ENCODE measurements around the gene ARHGAP15.
A peak's percentile ranks its signal among the peaks of the same experiment; 100 is the strongest.

Gene ARHGAP15

DNA sequence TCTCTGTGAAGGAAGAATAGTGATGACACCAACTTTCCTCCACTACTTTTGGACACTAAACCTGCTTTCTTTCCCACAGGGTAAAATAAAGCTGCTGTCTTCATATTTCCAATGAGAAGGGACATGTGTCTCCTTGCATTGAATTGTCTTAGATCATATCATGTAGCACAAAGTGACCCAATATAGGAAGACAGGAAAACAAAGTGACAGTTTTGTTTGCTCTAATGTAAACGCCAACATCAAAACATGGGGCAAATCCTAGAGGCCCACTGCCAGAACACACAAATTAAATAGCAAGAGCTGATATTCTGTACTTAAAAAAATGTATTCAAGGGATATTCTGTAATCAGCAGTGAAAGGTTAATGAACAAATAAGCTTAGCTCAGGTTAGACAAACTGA lies 36.1 kb downstream of the ARHGAP15 start:
- TF ChIP-seq, protein P1, sequence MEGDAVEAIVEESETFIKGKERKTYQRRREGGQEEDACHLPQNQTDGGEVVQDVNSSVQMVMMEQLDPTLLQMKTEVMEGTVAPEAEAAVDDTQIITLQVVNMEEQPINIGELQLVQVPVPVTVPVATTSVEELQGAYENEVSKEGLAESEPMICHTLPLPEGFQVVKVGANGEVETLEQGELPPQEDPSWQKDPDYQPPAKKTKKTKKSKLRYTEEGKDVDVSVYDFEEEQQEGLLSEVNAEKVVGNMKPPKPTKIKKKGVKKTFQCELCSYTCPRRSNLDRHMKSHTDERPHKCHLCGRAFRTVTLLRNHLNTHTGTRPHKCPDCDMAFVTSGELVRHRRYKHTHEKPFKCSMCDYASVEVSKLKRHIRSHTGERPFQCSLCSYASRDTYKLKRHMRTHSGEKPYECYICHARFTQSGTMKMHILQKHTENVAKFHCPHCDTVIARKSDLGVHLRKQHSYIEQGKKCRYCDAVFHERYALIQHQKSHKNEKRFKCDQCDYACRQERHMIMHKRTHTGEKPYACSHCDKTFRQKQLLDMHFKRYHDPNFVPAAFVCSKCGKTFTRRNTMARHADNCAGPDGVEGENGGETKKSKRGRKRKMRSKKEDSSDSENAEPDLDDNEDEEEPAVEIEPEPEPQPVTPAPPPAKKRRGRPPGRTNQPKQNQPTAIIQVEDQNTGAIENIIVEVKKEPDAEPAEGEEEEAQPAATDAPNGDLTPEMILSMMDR (IDR thresholded peaks at IDR 0.05; ENCODE audit: insufficient read depth, missing control alignments): no peak
- FAIRE-seq (peak; percentile 16), DNase-seq (ENCODE audit: insufficient read length, low spot score) (no peak)

DNA sequence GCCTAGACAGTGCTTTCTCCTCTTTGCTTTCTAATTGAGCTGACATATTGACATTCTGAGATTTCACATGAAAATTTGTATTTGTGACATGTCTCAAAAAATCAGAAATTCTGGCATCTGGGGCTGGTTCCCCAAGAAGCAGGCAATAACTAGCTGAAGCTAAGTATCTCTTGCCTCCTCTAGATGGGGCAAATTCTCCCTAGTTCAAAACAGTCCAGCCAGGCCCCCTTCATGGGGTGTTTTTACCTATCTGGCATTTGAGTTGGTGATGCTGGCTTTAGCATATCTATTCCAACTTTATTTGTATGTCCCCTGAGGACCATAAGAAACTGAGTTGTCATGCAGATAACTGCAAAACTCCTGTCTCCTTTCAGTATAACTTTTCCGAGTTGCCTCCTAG lies 39.9 kb downstream of the ARHGAP15 start:
- TF ChIP-seq, protein P1 (IDR thresholded peaks at IDR 0.05; ENCODE audit: insufficient read depth, missing control alignments): no peak
- FAIRE-seq (no peak), DNase-seq (ENCODE audit: insufficient read length, low spot score) (no peak)

DNA sequence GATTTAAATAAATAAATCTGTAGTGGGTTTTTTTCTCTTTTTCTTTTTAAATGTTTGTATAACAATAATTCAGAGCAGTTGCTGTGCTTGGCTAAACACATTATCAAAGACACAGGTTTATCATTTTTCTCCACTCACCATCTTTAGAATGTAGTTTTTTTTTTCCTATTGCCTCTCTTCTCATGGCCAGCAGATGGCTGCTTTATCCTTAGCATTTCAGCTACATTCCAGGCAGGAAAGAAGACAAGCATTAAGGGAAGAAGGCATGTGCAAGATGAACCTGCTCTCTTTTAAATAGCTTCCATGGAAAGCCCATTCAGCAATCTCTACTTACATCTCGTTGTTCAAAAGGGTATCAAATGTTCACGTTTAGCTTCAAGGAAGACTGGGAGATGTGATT lies 42.6 kb downstream of the ARHGAP15 start:
- DNase-seq (ENCODE audit: insufficient read length, low spot score) (no peak), FAIRE-seq (peak; percentile 66)
- TF ChIP-seq, protein P1 (IDR thresholded peaks at IDR 0.05; ENCODE audit: insufficient read depth, missing control alignments): peak; percentile 76

DNA sequence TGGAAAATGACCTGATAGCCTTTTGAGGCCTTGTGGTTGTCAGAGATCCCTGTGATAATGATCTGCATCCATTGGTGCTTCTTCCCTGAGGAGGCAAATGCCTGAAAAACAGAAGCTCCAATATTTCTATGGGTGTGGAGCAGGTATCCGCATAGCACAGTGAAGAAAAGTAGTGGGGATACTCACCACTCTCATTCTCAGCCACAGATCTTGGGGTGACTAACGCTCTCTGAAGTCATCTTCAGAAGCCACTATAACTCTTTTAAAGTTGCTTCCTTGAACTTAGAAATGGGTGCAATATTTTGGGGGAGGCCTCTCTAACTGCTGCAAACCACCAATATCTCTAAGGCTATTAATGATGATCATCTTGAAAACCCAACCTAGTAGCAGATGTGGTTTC lies 46.2 kb downstream of the ARHGAP15 start:
- TF ChIP-seq, protein P1 (IDR thresholded peaks at IDR 0.05; ENCODE audit: insufficient read depth, missing control alignments): no peak
- no peak for FAIRE-seq

DNA sequence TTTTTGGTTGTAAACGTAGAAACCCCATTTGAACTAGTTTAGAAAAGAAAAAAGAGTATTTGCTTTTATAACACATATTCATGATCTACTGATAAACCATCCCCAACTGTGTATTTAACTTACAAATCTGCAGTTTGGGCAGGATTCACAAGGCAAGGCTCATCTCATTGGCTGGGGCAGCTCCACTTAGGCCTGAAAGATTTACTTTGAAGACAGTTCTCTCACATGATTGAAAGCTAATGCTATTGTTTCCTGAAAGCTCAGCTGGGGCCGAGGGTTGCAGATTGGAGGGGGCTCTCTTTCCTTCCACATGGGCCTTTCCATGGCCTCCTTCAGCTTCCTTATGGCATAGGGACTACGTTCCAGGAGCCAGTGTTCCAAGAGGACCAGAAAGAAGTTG lies 47.4 kb downstream of the ARHGAP15 start:
- FAIRE-seq (no peak), DNase-seq (ENCODE audit: insufficient read length, low spot score) (no peak)
- TF ChIP-seq, protein P1 (IDR thresholded peaks at IDR 0.05; ENCODE audit: insufficient read depth, missing control alignments): no peak

More for the DNA sequence above, 46.2 kb downstream of the ARHGAP15 start:
- DNase-seq (ENCODE audit: insufficient read length, low spot score): no peak

DNA sequence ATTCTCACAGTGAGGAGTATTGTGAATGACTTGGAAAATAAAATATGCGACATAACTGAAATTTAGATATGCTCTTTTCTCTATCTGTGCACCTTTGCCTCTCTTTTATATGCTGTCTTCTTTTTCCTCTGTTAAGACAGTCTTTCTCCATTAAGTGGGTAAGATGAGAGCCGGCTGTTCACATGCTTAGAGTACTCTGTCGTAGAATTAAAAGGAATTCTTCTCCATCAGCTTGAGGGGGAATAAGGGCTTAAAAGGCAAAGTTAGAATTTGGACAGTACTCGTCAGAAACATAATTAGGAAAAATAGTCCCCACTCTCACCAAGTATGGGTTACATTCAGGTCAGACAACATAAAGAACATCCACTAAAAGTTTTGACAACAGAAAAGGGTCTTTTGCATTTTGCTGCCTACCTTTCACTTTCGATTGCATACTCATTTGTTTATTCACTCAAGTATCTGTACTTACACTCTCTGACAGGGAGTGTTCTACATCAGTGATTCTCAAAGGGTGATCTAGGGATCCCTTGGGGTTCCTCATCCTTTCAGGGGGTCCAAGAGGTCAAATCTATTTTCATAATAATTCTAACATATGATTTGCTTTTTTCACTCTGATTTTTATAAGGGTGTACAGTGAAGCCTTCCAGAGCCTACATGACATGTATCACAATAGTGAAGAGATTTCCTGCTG lies 48.0 kb downstream of the ARHGAP15 start:
- DNase-seq (ENCODE audit: insufficient read length, low spot score): no peak
- FAIRE-seq: no peak

DNA sequence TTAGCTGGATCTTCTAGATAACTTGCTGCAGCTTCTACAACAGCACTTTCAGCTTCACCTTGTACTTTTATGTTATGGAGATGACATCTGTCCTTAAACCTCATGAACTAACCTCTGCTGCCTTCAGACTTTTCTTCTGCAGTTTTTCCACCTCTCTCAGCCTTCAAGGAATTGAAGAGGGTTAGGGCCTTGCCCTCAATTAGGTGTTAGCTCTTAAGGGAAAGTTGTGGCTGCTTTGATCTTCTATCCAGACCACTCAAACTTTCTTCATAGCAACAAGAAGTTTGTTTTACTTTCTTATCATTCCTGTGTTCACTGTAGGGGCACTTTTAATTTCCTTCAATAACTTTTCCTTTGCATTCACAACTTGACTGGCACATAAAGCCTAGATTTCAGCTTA lies 52.3 kb downstream of the ARHGAP15 start:
- no peak for DNase-seq (ENCODE audit: insufficient read length, low spot score)
- TF ChIP-seq, protein P1 (IDR thresholded peaks at IDR 0.05; ENCODE audit: insufficient read depth, missing control alignments): no peak
- no peak for FAIRE-seq

More for the DNA sequence above, 48.0 kb downstream of the ARHGAP15 start:
- TF ChIP-seq, protein P1 (IDR thresholded peaks at IDR 0.05; ENCODE audit: insufficient read depth, missing control alignments): no peak
